Measurements from ENCODE around the gene GALNT11. TPM values are rescaled to one million over a fixed set of nuclear protein-coding genes. Genes with fewer than 3 reads are reported as not detected.

GALNT11 gene
- polyA plus RNA-seq, 4 donors = 102 to 119 (median 111) TPM

DNA sequence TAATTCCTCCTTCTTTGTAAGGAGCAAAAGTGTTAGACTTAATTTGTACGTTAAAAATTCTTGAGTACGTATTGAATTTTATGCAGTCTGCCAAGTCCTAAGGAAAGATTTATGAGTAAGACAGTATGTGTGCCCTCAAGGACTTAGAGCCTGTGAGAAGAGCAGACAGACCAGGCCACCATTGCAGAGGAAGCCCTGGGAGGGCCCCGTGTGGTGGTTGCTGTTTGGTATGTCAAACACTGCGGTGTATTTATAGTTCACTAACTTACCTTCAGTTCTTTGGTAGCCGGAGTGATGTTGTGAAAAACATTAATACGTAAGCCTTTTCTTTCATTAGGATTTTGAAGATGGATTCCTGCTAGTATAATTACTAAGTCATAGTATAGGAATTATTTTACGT, 82.9 kb downstream of the GALNT11 start:
- DNase-seq (ENCODE audit: low read depth in 4 of 4, low spot score in 2 of 4) = no peak

DNA sequence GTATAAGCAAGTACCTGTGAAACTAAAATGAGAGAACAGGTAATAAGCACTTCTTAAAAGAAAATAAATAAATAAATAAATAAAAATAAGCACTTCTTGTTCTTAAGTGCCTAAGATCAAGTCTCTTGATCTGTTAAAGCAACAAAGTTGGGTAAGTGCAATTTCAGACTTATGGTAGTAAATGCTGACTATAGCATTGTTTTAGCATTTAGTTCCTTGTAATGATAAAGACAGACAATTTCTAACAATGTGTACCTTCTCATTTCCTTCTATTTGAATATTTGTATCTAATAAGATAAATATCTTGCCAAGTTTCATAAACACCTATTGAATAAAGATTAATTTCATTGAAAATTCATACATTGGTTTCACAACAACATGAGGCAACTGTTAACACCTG, 87.4 kb downstream of the GALNT11 start:
- no peak for DNase-seq (ENCODE audit: low read depth in 4 of 4, low spot score in 2 of 4)

DNA sequence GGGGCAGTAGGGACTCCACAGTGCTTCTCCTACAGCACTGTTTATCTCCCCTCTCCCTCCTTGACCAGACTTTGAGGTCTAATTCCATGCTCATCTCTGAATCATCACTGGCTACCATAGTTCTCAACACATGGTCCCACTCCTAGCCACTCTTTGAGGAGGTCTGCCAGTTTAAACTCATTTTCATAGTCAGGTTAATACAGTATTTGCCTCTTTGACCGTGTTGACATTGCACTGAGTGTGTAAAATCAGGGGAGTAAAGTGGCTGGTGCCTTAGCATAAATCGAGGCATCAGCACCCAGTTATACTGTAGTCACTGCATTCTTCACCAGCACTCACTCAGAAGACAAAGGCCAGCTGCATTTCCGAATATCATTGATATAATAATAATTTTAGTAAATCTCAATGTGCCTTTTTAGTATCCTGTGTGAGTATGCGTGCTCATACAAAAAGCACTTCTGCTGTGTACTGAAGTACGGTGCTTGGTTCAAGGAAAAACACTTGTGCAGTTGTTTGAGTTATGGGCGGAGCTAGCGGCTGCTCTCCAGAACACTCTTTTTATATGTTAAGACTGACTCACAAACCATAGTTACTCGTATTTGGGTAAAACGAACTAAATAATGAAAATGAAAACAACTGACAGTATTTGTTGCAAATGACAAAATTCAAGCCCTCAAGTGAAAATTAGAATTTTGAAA, 89.7 kb downstream of the GALNT11 start:
- DNase-seq (ENCODE audit: low read depth in 4 of 4, low spot score in 2 of 4) = no peak

DNA sequence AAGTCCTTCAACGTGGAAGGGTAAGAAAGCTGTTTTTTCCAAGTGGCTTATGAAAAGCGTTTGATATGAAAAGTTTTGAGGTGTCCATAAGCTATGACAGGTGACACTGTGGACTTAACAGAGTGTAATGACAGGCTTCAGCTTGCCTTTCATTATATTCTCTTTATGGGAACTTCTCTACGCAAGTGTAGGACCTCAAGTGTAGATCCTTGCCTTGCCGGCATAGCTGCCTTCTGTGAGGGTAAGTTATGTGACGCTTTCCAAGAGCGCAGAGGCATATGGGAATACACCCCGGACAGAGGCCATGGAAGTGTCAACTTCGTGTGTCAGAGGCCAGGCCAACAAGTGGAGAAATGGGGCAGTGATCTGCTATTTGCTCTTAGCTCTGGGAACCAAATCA, 91.9 kb downstream of the GALNT11 start:
- DNase-seq (ENCODE audit: low read depth in 4 of 4, low spot score in 2 of 4) = no peak

DNA sequence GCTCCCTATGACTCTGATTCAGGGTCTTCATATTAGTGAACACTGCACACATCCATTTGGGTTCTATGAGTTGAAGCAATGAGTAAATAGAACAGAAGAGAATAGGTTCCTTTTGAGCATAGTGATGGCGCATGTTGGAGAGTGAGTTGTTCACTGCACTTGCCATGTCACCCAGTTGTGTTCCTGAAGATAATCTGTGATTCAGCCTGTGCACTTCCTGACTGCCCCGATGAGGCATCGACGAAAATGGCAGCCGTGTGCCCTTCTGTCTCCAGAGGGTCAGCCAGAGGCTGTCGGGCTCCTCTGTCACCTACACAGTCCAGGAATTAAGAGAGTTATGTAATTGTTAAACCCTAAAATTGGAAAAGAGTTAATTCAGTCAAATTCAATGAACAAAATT, 94.7 kb downstream of the GALNT11 start:
- DNase-seq (ENCODE audit: low read depth in 4 of 4, low spot score in 2 of 4) = no peak

DNA sequence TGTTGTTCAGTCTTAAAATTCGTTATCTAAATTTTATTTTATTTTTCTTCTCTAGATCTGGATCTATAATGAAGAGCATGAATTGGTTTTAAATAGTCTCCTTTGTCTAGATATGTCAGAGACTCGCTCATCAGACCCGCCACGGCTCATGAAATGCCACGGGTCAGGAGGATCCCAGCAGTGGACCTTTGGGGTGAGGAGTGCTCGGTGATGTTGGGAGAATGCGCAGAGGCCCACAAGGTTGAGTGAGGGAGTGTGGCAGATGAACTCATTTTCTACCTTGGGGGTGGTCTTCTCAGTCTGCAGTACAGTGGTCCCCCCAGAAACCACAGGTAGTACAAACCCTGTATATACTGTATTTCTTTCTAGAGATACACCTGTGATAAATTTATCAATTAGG, 95.3 kb downstream of the GALNT11 start:
- no peak for DNase-seq (ENCODE audit: low read depth in 4 of 4, low spot score in 2 of 4)

DNA sequence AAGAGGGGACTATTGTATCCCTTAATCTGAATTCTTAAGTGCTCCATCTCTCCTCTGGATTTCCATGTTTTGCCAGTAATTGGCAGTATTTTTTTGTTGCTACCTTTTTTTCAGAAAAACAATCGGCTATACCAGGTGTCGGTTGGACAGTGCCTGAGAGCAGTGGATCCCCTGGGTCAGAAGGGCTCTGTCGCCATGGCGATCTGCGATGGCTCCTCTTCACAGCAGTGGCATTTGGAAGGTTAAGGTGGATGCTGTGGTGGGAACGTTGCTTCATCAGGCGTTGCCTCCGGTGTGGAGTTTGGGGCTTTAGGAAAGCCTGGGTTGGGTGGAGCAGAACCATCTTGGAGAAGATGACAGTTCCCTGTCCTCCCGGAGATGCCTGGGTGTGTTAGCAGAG, 96.0 kb downstream of the GALNT11 start:
- no peak for DNase-seq (ENCODE audit: low read depth in 4 of 4, low spot score in 2 of 4)

DNA sequence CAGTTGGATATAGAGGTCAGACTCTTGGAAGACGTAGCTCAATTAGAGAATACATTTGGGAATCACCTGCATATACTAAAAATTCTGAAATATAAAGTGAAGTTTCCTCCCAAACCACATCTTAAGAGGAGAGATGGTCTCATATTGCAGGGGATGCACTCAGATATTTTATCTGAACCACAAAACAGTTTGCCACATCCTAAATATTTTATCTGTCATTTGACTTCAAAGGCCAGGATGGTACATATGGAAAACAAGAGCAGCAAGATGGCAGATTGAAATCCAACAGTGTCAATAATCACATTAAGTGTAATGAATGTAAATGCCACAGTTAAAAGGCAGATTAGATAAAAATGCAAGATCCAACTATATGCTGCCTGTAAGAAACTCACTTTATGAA, 97.1 kb downstream of the GALNT11 start:
- no peak for DNase-seq (ENCODE audit: low read depth in 4 of 4, low spot score in 2 of 4)

DNA sequence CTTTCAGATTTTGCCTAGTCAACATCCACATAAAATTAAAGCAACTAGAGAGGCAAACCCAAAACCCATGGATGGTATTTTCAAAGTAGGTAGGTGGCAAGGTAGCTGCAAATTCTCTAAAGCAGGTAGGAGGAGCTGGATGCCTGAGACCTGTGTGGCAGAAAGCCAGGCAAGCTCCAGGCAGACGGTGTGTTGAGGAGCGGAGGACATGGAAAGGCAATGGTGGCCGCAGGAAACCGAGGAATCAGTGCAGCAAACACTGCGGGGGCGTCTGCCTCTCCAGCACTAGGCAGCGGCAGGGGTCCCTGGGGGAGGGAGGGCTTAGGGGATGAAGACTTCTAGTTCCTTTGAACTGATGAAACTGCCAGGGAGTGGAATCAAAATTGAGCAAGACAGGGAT, 101.3 kb downstream of the GALNT11 start:
- DNase-seq (ENCODE audit: low read depth in 4 of 4, low spot score in 2 of 4) = no peak

DNA sequence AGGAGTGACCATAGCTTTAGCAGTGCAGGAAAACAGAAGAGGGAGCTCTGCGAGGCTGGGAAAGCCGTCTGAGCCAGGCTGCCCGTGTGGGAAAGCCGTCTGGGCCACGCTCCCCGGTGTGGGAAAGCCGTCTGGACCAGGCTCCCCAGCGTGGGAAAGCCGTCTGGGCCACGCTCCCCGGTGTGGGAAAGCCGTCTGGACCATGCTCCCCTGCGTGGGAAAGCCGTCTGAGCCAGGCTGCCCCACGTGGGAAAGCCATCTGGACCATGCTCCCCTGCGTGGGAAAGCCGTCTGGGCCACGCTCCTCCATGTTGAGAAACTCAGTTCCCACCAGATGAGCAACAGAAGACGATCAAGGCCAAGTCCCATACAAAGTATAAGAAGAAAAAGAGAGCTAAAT, 101.8 kb downstream of the GALNT11 start:
- DNase-seq (ENCODE audit: low read depth in 4 of 4, low spot score in 2 of 4) = no peak

DNA sequence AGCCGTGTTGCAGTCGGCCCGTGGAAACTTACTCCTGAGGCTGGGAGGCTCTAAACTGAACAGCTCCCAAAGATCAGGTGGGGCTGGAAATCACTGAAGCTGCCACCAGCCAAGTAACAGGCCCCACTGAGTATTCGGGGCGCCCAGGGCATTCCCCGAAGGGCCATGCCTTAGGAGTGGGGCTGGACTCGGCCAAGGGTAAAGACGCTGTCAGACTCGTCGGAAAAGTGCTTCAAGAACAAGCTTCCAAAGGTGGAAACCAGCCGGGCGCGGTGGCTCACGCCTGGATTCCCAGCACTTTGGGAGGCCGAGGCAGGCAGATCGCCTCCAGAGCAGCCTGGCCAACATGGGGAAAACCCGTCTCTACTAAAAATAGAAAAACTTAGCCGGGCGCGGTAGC, 102.8 kb downstream of the GALNT11 start:
- no peak for DNase-seq (ENCODE audit: low read depth in 4 of 4, low spot score in 2 of 4)

DNA sequence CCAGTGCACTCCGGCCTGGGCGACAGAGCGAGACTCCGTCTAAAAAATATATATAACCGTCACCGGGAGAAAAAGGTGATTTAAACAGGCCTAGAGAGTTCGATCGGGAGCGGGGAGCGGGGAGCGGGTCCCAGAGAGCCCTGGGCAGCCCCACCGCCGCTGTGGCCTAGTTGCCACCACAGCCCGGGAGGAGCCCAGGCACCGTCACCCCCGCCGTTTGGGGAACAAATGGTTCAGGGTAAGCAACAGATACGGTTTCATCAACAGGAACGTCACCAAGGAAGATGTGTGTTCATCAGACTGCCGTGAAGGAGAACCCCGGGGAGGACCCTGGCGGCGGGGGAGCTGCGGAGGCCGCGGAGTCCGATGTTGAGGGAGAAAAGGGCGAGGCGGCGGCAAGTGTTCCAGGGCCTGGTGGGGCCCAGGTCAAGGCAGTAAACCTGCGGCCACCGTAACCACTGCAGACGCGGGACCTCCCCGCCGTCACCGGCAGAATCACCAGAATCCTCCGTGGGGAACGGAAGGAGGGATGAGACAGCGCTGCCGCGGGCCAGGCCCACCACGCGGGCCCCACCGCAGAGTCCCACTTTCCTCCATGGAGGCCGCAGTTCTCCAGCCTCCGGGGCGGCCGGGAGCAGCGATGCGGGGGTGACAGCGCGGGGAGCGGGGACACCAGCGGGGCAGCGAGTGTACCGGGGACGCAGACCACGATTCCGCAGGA, 103.4 kb downstream of the GALNT11 start:
- no peak for DNase-seq (ENCODE audit: low read depth in 4 of 4, low spot score in 2 of 4)

DNA sequence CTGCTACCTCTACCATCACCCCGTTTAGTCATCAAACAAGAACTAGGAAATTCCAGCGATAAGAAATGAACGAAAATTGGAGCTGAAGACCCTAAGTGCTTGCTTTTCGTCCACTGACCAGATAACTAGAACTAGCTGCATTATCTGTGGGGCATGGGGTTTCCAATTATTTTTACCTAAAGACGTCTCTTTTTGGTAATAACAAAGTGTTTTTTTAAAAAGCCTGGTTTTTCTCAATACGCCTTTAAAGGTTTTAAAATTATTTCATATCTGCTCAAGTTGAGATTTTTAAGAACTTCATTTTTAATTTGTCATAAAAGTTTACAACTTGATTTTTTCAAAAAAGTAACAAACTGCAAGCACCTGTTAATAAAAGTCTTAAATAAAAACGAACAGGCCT, 104.2 kb downstream of the GALNT11 start:
- DNase-seq (ENCODE audit: low read depth in 4 of 4, low spot score in 2 of 4) = no peak

DNA sequence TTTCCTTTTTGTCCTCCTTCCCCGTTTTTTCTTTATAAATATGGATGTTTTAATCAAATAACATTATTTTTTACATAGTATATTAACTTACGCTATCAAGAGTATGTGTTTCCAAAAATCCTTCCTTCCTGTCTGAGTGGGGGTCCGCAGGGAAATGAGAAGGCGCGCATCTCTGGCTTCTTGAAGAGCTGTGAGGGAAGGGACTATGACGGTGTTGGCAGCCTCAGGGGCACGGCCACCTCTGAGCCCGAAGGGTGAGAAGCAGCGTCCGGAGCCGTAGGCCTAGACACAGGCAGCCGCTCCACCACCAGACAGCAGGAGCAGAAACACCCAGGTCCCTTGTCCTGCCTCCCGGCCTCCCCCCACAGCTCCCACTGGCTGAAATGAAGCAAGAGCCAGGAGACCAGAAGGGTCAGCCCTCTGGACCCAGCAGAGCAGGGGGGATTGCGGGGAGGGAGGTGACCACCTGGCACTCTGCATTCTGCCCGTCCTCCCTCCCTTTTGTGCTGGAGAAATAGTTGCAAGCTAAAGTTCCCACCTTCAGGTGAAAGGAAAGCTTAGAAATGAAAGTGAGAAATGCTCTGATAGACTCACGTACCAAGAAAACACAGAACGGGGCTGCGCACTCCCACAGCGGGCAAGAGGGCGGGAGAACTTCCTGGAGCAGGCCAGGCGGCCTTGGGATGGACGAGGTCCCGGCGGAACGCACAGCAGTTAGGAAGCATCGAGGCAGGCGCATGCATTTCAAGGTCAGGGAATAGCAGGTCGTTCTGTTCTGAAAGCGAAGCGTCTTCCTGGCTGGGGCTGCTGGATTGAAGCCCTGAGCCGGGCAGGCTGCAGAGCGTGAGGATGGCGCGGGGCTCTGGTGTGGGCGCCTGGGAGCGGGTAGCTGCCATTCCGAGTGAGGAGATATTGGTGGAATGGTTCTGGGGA, 105.5 kb downstream of the GALNT11 start:
- DNase-seq (ENCODE audit: low read depth in 4 of 4, low spot score in 2 of 4) = no peak

DNA sequence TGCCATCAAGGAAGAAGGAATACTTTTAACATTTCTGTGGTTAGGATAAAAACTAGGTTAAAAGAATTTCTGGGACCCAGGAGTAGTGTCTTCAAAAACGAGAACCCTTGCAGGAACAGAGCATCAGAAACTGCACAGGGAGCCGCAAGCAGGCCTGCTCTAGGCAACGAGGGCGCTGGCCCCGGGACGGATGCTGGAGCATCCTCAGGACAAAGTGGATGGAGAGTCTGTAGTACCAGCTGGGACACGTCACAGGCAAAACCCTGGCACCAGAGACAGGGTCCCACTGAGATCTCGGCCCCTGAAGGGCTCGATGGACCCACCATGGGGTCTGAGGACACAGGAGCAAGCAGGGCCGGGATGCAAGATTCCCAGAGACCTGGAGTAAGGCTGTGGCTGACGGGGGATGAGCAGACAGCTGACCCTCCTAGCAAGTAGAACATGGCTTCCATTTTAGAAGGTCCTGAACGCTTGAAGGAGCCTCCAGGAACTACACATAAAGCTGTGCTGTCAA, 106.6 kb downstream of the GALNT11 start:
- no peak for DNase-seq (ENCODE audit: low read depth in 4 of 4, low spot score in 2 of 4)

DNA sequence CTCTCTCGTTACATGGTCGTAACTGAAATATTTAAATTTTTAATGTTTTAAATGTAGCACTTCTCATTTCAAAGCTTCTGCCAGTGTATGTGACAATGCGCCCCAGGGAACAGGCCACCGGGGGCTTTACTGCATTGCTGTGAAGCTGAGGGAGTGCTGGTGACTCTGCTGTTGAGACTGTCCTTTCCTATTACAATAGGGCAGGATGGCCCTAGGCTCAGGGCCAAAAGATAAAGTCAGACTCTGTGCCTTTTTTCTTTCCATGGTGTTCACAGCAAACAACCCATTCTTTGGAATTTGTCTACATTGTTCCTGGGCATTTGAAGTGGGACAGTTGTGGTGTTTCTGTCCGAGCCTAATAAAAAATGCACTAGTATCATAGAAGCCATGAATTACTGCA, 107.3 kb downstream of the GALNT11 start:
- no peak for DNase-seq (ENCODE audit: low read depth in 4 of 4, low spot score in 2 of 4)

DNA sequence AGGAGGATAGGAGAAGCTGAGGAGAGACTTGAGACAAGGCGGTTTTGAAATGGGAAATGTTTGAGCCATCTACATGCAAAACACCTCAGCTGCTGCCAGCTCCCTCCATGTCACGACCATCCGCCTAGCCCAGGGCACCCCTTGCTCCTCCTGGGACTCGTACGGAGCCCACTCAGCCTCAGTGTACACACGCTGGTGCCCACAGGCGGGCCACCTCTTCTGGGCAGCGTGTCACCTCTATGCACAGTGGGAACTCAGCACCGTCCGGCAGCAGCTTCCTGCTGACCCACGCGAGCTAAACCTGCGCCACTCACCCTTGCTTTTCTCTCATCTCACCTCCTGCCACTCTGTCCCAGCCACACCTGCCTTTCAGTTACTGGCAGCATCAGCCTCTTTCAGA, 108.3 kb downstream of the GALNT11 start:
- DNase-seq (ENCODE audit: low read depth in 4 of 4, low spot score in 2 of 4) = no peak

DNA sequence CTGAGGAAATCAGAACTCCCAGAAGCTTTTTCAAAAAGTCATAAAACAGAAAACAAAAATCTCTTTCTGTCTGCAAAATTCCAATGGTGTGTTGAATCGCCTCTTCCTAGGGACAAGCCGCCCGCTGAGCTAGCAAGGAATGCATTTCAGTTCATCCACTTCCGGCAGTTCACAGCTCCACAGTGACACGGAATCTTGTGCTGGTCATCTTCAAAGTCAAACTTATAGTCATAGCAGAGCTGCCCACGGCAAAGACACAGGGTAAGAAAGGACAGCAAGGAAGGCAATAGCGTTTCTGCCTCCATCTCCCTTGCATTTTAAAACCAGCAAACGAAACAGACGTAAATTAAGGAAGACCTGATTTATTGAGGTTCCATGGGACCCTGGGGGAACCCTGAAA, 111.2 kb downstream of the GALNT11 start:
- peak in 1 of 4 donors; percentile 13 for DNase-seq (ENCODE audit: low read depth in 4 of 4, low spot score in 2 of 4)

DNA sequence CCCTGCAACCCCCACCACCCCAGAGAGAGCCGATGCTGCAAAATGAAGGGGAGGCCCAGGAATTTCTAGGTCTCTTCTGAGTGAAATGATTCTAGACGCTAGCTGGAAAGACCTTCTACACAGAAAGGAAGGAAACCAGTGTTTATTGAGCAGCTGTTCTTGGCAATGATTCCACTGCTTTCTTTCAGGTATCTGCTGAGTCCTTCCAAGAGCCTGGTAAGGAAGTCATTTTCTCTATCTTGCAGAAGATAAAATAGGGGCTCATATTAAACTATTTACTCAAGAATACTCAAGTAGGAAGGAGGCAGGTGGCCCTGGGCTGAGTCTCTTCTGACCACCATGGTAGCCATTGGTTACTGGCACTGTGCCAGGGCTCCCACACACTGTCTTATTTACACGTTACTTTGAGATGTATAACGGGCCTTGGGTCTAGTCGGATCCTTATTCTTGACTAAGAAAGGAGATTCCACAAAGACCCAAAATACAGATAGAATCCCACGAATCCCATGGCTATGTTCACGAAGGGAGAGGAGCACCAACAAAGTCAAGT, 112.1 kb downstream of the GALNT11 start:
- no peak for DNase-seq (ENCODE audit: low read depth in 4 of 4, low spot score in 2 of 4)

DNA sequence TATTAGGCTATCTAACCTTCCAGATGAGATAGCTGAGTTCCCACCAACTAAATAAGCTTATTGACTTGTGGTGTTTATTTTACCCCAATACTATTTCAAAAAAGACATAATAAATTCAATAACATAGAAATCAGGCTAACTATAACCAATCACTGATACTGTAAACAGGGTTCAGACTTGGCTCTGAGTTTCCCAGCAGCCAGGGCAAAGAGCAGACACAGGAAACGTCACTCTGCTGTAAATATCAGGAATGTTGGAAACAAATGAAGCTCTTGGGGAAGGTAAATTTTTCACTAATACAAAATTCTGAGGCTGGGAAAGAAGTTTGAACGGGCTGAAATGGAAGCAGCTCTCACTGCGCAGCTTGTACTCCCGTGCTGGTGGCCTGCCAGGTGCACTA, 114.6 kb downstream of the GALNT11 start:
- DNase-seq (ENCODE audit: low read depth in 4 of 4, low spot score in 2 of 4) = no peak

DNA sequence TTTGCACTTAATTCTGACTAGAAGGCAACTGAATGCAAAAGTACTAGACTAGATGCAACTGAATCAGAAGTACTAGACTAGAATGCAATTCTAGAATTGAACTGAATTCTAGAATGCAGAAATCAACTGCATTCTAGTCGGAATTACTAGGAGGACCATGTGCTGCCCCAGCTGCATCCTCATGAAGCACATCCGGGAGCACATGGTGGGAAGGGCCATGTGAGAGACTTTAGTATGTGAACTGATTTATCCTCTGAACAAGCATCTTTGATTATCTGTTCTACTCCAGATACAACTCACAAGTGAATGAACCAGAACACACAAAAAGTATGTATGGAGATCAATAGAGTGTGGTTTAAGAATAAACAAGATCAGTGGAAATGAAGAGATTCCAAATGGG, 115.1 kb downstream of the GALNT11 start:
- no peak for DNase-seq (ENCODE audit: low read depth in 4 of 4, low spot score in 2 of 4)
